ENCODE data around the gene SOX6. TPM values are rescaled to one million over a fixed set of nuclear protein-coding genes. Genes with fewer than 3 reads are reported as not detected.

The SOX6 gene
- total RNA-seq, 1 experiment from 2014 or later, result not detected

DNA sequence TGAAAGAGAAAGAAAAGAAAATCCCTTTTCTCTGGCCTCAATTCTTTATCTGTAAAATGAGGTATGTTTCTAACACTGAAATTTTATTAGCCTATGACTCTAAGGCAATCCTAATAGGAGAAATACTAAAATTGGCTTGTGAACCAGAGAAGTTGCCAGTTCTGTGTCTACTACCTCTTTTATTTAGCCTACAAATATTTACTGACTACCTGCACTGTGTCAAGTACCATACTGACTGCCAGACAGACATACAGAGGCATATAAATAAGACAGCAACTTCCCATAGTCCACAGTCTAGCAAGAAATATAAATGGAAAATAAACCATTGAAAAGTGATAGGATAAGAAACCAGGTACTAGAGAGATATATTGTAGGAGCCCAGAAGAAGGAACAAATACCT is 2.4 kb upstream of the SOX6 start:
- DNase-seq, result no peak
- H2AK5ac ChIP-seq (ENCODE audit: insufficient read length, low read length), result no peak overlapping the region
- H3K79me1 ChIP-seq (ENCODE audit: insufficient read depth, low read depth, low read length, poor library complexity, severe bottlenecking), result no peaks in the 10 kb centered on the region
- peaks cover 23% of the 10 kb centered on the region for H3K27me3 Mint-ChIP-seq (ENCODE audit: low read depth)
- no peak overlapping the region for H3K4me3 Mint-ChIP-seq
- no peak overlapping the region for H4K91ac ChIP-seq (ENCODE audit: insufficient read length, low read depth, low read length)
- no peak overlapping the region for H4K8ac ChIP-seq (replicated peaks; ENCODE audit: insufficient read length, low read depth, low read length)
- no peak overlapping the region for H2AFZ ChIP-seq (ENCODE audit: low read length)
- H3K27me3 ChIP-seq (ENCODE audit: insufficient read depth, low read length), result no peaks in the 10 kb centered on the region
- no peaks in the 10 kb centered on the region for H3K9me3 Mint-ChIP-seq
- H3K9me3 ChIP-seq (ENCODE audit: control insufficient read depth, low read depth, low read length), result no peaks in the 10 kb centered on the region
- no peaks in the 10 kb centered on the region for H3K79me2 ChIP-seq (ENCODE audit: insufficient read depth, low read length)
- H3K9ac ChIP-seq (ENCODE audit: extremely low read depth, insufficient read length, low read length), result no peak overlapping the region
- H3K4me1 ChIP-seq (ENCODE audit: insufficient read depth, low read length), result peaks cover 3% of the 10 kb centered on the region; the same call in 1 of the 2 replicates
- no peaks in the 10 kb centered on the region for H3K36me3 Mint-ChIP-seq (ENCODE audit: insufficient read depth in 1 of 3, low read depth in 3 of 3)
- no peak overlapping the region for H3K27ac Mint-ChIP-seq
- no peak overlapping the region for H3T11ph ChIP-seq (ENCODE audit: low read length)
- H3K4me2 ChIP-seq (ENCODE audit: insufficient read depth, insufficient read length, low read length), result no peak overlapping the region
- H3K23me2 ChIP-seq (ENCODE audit: insufficient read length, low read depth, low read length, poor library complexity, severe bottlenecking), result no peaks in the 10 kb centered on the region
- peaks cover 11 to 13% of the 10 kb centered on the region in 2 experiments for H3K4me1 Mint-ChIP-seq
- no peak overlapping the region for H2BK5ac ChIP-seq (ENCODE audit: insufficient read length, low read length)
- H4K5ac ChIP-seq (ENCODE audit: insufficient read length, low read depth, low read length), result no peak overlapping the region
- H3K23ac ChIP-seq (ENCODE audit: insufficient read length, low read depth, low read length), result no peak overlapping the region
- H4K20me1 ChIP-seq (ENCODE audit: control insufficient read depth, insufficient read depth, insufficient read length), result no peaks in the 10 kb centered on the region
- no peak overlapping the region for H2BK15ac ChIP-seq (ENCODE audit: low read depth, low read length)
- no peak overlapping the region for H3K4ac ChIP-seq (ENCODE audit: low read depth, low read length)
- H2BK120ac ChIP-seq (ENCODE audit: low read depth, low read length, poor library complexity, severe bottlenecking), result no peak overlapping the region
- TF ChIP-seq, protein P1, sequence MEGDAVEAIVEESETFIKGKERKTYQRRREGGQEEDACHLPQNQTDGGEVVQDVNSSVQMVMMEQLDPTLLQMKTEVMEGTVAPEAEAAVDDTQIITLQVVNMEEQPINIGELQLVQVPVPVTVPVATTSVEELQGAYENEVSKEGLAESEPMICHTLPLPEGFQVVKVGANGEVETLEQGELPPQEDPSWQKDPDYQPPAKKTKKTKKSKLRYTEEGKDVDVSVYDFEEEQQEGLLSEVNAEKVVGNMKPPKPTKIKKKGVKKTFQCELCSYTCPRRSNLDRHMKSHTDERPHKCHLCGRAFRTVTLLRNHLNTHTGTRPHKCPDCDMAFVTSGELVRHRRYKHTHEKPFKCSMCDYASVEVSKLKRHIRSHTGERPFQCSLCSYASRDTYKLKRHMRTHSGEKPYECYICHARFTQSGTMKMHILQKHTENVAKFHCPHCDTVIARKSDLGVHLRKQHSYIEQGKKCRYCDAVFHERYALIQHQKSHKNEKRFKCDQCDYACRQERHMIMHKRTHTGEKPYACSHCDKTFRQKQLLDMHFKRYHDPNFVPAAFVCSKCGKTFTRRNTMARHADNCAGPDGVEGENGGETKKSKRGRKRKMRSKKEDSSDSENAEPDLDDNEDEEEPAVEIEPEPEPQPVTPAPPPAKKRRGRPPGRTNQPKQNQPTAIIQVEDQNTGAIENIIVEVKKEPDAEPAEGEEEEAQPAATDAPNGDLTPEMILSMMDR (conservative IDR thresholded peaks at IDR 0.05), result no peak
- no peak overlapping the region for H2BK12ac ChIP-seq (ENCODE audit: insufficient read length, low read depth, low read length)
- no peak overlapping the region for H3K18ac ChIP-seq (ENCODE audit: insufficient read length, low read depth, low read length)
- no peak overlapping the region for H3K14ac ChIP-seq (ENCODE audit: insufficient read depth, low read length)
- no peak overlapping the region for H2BK20ac ChIP-seq (ENCODE audit: low read depth, low read length, poor library complexity, severe bottlenecking)
- H3K56ac ChIP-seq (ENCODE audit: insufficient read length, low read depth, low read length), result no peak overlapping the region
- no peak overlapping the region for H3K27ac ChIP-seq (ENCODE audit: insufficient read length, low read depth, low read length)
